NB4 (cell line): Measurements from ENCODE around the gene RBBP8.

Experiments
- CTCF ChIP-seq: IDR thresholded peaks from one replicate; pipeline ENCODE4 v1.5.1; 2012; ENCODE audit warnings: low read depth, low read length
- POLR2A ChIP-seq: IDR thresholded peaks from 2 replicates; pipeline ENCODE4 v1.6.1; 2011; ENCODE audit warnings: mild to moderate bottlenecking; ENCODE audit not compliant: insufficient read length; ENCODE audit errors: extremely low read depth

GRCh38 chr18:22964722-22965121 lies 31.6 kb downstream of the RBBP8 start:
- no peak for TF ChIP-seq CTCF
- TF ChIP-seq POLR2A, result no peak
